ENCODE measurements around the gene SEMA6B.
"Not testable (repeated sequence)": the region's sequence is repeated elsewhere in the genome, so short reads cannot be mapped to it uniquely, and the experiment has no call there.

The SEMA6B gene

GRCh38 chr19:4543842-4544647, 15.4 kb downstream of the SEMA6B start:
- DNase-seq: no peak

GRCh38 chr19:4542896-4543841, 16.3 kb downstream of the SEMA6B start:
- DNase-seq: no peak

- DNase-seq: not testable (repeated sequence)
Measured at GRCh38 chr19:4541806-4542145, 17.7 kb downstream of the SEMA6B start.

- no peak for DNase-seq
Measured at GRCh38 chr19:4541114-4541805, 18.2 kb downstream of the SEMA6B start.

GRCh38 chr19:4539693-4540581, 19.5 kb downstream of the SEMA6B start, which contains the start of gene LRG1:
LRG1 (minus strand) TSS chr19:4540036; CDS start chr19:4540013, 23 bp downstream.
- DNase-seq: no peak

- no peak for DNase-seq
Measured at GRCh38 chr19:4539169-4539692, 20.3 kb downstream of the SEMA6B start.

GRCh38 chr19:4538601-4538954, 20.9 kb downstream of the SEMA6B start:
- no peak for DNase-seq

- no peak for DNase-seq
Measured at GRCh38 chr19:4537953-4538600, 21.4 kb downstream of the SEMA6B start.

- DNase-seq: no peak
Measured at GRCh38 chr19:4536798-4537197, 22.7 kb downstream of the SEMA6B start.

- no peak for DNase-seq
Measured at GRCh38 chr19:4534836-4535658, 24.4 kb downstream of the SEMA6B start, which contains the start of gene PLIN5. PLIN5 (minus strand) TSS chr19:4535224; CDS start chr19:4534074, 1,150 bp downstream.

GRCh38 chr19:4533835-4534424, 25.6 kb downstream of the SEMA6B start:
- no peak for DNase-seq

GRCh38 chr19:4533334-4533733, 26.1 kb downstream of the SEMA6B start:
- no peak for DNase-seq

- no peak for DNase-seq
Measured at GRCh38 chr19:4531562-4532165, 27.8 kb downstream of the SEMA6B start.

GRCh38 chr19:4529924-4530522, 29.5 kb downstream of the SEMA6B start:
- DNase-seq: no peak

GRCh38 chr19:4528843-4529242, 30.6 kb downstream of the SEMA6B start:
- no peak for DNase-seq

GRCh38 chr19:4527377-4527776, 32.1 kb downstream of the SEMA6B start:
- not testable (repeated sequence) for DNase-seq

- no peak for DNase-seq
Measured at GRCh38 chr19:4525563-4526002, 33.9 kb downstream of the SEMA6B start.

GRCh38 chr19:4524808-4525562, 34.5 kb downstream of the SEMA6B start:
- DNase-seq: no peak

Measured in NCI-H187 treated with DMSO at 0.1 percent for 48 hours (cell line).